Natural killer cell (primary cell): Measurements from ENCODE around the gene SYNGR1. TPM values are rescaled to one million over a fixed set of nuclear protein-coding genes. Genes with fewer than 3 reads are reported as not detected.
"Not testable (repeated sequence)": the region's sequence is repeated elsewhere in the genome, so short reads cannot be mapped to it uniquely, and the experiment has no call there.

Experiments used
- ATAC-seq, 3 donors: fragments of 150-1000 bp in 2 of 3; fragments of 200-7000 bp in 1 of 3; cut with Tn5 transposase; 1 replicate in 1 of 3; 2 replicates in 2 of 3; pipeline ENCODE4 v1.10.0; 2021; ENCODE audit warnings: mild to moderate bottlenecking in 2 of 3, moderate library complexity in 2 of 3
- DNase-seq, 2 donors: peaks; one replicate each; pipeline versions ENCODE4 v3.0.0 to v3.0.0-alpha.2; 2013 to 2021; ENCODE audit warnings: mixed read lengths in 1 of 2
- H3K27ac ChIP-seq: one replicate; pipeline ENCODE4 v1.5.1; 2013; ENCODE audit warnings: mild to moderate bottlenecking, low read length
- H3K27me3 ChIP-seq: one replicate; pipeline ENCODE4 v1.6.1; 2013; ENCODE audit warnings: low read length; ENCODE audit not compliant: control insufficient read depth, insufficient read depth
- H3K36me3 ChIP-seq: one replicate; pipeline ENCODE4 v1.6.1; 2013; ENCODE audit warnings: low read length; ENCODE audit not compliant: control insufficient read depth, insufficient read depth
- H3K4me1 ChIP-seq: one replicate; pipeline ENCODE4 v1.6.1; 2013; ENCODE audit warnings: low read length; ENCODE audit not compliant: control insufficient read depth, insufficient read depth
- H3K4me3 ChIP-seq: one replicate; pipeline ENCODE4 v1.5.1; 2013; ENCODE audit warnings: low read length
- H3K9me3 ChIP-seq: one replicate; pipeline ENCODE4 v1.6.1; 2013; ENCODE audit warnings: low read length; ENCODE audit not compliant: control insufficient read depth, insufficient read depth
- H3K27ac Mint-ChIP-seq, 2 donors: one replicate each; pipeline ENCODE4 v1.8.0; 2022; ENCODE audit warnings: mild to moderate bottlenecking in 2 of 2, mixed read lengths in 2 of 2, moderate library complexity in 1 of 2
- H3K27me3 Mint-ChIP-seq, 2 donors: one replicate each; pipeline ENCODE4 v1.8.0; 2022; ENCODE audit warnings: low read depth in 2 of 2, mixed read lengths in 2 of 2
- H3K36me3 Mint-ChIP-seq: one replicate; pipeline ENCODE4 v1.8.0; 2022; ENCODE audit warnings: mixed read lengths
- H3K4me1 Mint-ChIP-seq, 2 donors: one replicate each; pipeline ENCODE4 v1.8.0; 2022; ENCODE audit warnings: mixed read lengths in 2 of 2
- H3K4me3 Mint-ChIP-seq: one replicate; pipeline ENCODE4 v1.8.0; 2022; ENCODE audit warnings: mild to moderate bottlenecking, moderate library complexity, mixed read lengths
- H3K9me3 Mint-ChIP-seq, 2 donors: one replicate each; pipeline ENCODE4 v1.8.0; 2022; ENCODE audit warnings: mixed read lengths in 2 of 2
- WGBS: methylation state at CpG from one replicate; pipeline ENCODE4 v1.1.7; 2013; ENCODE audit warnings: missing lambda C conversion rate; ENCODE audit not compliant: insufficient coverage; 5-methylcytosine and 5-hydroxymethylcytosine counted together
- intact Hi-C: fragments of 100-400 bp; cut with micrococcal nuclease; formaldehyde crosslinking; loops from one replicate; pipeline ENCODE4 v1.14.2; 2022
- total RNA-seq, 4 donors: library from RNA; stranded (reverse); fragments of 120-200 nt in 1 of 4; gene quantifications; one replicate each; pipeline versions ENCODE4 v1.2.3 to v1.2.4, GENCODE V29; 2013 to 2022
- TF ChIP-seq, protein P1 (sequence below): fragments of 200-600 bp; IDR thresholded peaks from one replicate; pipeline ENCODE4 v1.8.0; 2022; ENCODE audit warnings: antibody characterized with exemption

SYNGR1 gene
- total RNA-seq, 3 donors from 2014 or later (not counting 1 experiment from before 2014, with no cell fraction given), result 30.3 to 35.7 (median 31.3) TPM

DNA sequence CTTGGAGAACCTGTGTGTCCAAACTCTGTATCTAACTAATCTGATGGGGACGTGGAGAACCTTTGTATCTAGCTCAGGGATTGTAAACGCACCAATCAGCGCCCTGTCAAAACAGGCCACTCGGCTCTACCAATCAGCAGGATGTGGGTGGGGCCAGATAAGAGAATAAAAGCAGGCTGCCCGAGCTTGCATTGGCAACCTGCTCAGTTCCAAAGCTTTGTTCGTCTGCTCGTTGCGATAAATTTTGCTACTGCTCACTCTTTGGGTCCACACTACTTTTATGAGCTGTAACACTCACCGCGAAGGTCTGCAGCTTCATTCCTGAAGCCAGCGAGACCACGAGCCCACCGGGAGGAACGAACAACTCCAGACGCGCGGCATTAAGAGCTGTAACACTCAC is 8.4 kb downstream of the SYNGR1 start:
- WGBS, result 88% methylated on average over 14 of the region's 17 CpGs

DNA sequence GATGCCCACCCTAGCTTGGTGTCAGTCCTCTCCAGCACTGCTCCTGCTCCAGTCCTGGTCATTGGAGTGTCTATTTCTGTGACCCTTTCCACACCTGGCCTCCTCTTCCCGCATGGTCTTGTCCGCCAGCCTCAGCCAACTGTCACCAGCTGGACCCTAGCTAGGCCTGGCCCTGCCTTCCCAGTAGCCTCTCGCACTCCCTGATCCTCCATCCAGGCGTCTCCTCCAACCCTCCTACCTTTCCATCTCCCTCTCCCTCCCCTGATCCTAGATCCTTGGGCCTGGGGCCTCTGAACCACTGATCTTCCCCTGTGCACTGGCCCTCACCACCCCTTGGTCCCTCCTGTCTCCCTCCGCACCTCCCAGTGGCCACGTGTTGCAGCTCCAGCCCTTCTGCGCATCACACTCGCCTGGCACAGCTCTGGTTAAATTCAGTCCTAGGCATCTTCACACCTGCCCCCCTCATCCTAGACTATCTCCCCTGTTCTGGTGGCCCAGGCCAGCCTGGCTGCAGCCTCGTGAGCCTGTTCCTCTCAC is 9.9 kb downstream of the SYNGR1 start:
- H3K4me3 Mint-ChIP-seq, result no peak overlapping the region
- ATAC-seq (no peak), DNase-seq (no peak)
- H3K27ac Mint-ChIP-seq, result no peak overlapping the region
- 86% methylated on average over 9 of the region's 9 CpGs for WGBS
- no peaks in the 10 kb centered on the region for H3K27me3 Mint-ChIP-seq
- H3K36me3 Mint-ChIP-seq, result no peaks in the 10 kb centered on the region
- Histone ChIP-seq H3K4me3 (no peak overlapping the region), H3K9me3 (no peaks in the 10 kb centered on the region), H3K4me1 (peaks cover 6% of the 10 kb centered on the region), H3K27ac (no peak overlapping the region), H3K36me3 (peaks cover 2% of the 10 kb centered on the region), H3K27me3 (no peaks in the 10 kb centered on the region)
- intact Hi-C loops, result no loop called here
- no peaks in the 10 kb centered on the region for H3K9me3 Mint-ChIP-seq
- peaks cover 6 to 32% of the 10 kb centered on the region in 2 donors for H3K4me1 Mint-ChIP-seq
- TF ChIP-seq, protein P1, sequence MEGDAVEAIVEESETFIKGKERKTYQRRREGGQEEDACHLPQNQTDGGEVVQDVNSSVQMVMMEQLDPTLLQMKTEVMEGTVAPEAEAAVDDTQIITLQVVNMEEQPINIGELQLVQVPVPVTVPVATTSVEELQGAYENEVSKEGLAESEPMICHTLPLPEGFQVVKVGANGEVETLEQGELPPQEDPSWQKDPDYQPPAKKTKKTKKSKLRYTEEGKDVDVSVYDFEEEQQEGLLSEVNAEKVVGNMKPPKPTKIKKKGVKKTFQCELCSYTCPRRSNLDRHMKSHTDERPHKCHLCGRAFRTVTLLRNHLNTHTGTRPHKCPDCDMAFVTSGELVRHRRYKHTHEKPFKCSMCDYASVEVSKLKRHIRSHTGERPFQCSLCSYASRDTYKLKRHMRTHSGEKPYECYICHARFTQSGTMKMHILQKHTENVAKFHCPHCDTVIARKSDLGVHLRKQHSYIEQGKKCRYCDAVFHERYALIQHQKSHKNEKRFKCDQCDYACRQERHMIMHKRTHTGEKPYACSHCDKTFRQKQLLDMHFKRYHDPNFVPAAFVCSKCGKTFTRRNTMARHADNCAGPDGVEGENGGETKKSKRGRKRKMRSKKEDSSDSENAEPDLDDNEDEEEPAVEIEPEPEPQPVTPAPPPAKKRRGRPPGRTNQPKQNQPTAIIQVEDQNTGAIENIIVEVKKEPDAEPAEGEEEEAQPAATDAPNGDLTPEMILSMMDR, result no peak

More for the DNA sequence above, 8.4 kb downstream of the SYNGR1 start:
- H3K9me3 ChIP-seq, H3K36me3 ChIP-seq, H3K27me3 Mint-ChIP-seq, ATAC-seq, H3K27ac ChIP-seq, intact Hi-C loops, H3K36me3 Mint-ChIP-seq, H3K27me3 ChIP-seq, H3K4me3 ChIP-seq, H3K27ac Mint-ChIP-seq, DNase-seq, H3K4me3 Mint-ChIP-seq, H3K9me3 Mint-ChIP-seq: not testable (repeated sequence)
- peaks cover 19% of the 10 kb centered on the region for H3K4me1 ChIP-seq
- peaks cover 2 to 25% of the 10 kb centered on the region in 2 donors for H3K4me1 Mint-ChIP-seq

DNA sequence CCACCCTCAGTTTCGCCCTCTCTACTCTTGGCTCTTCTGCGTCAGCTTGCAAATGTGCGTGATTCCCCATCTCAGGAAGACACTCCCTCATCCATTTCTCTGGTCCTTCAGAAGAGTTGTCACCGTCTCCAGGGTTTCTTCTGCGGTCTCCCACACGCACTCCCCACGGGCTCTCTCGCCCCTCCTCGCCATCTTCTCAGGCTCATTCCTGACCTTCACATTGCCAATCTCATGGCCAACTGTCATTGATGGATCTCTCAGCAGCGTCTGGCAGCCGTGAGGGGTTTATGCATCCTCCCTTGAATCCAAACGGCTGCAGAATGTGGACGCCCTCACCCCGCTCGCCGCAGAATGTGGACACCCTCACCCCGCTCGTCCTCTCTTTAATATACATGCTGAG is 10.5 kb downstream of the SYNGR1 start:
- H3K27ac Mint-ChIP-seq, result no peak overlapping the region
- ATAC-seq (no peak), DNase-seq (no peak)
- H3K27me3 ChIP-seq, result no peaks in the 10 kb centered on the region
- intact Hi-C loops, result no loop called here
- H3K36me3 Mint-ChIP-seq, result no peaks in the 10 kb centered on the region
- TF ChIP-seq, protein P1, result no peak
- no peak overlapping the region for H3K27ac ChIP-seq
- no peaks in the 10 kb centered on the region for H3K9me3 ChIP-seq
- peaks cover 6 to 35% of the 10 kb centered on the region in 2 donors for H3K4me1 Mint-ChIP-seq
- no peak overlapping the region for H3K4me3 ChIP-seq
- peaks cover 2% of the 10 kb centered on the region for H3K36me3 ChIP-seq
- H3K4me1 ChIP-seq, result peaks cover 5% of the 10 kb centered on the region
- no peaks in the 10 kb centered on the region for H3K27me3 Mint-ChIP-seq
- no peaks in the 10 kb centered on the region for H3K9me3 Mint-ChIP-seq
- no peak overlapping the region for H3K4me3 Mint-ChIP-seq
- WGBS, result 93% methylated on average over 18 of the region's 18 CpGs

DNA sequence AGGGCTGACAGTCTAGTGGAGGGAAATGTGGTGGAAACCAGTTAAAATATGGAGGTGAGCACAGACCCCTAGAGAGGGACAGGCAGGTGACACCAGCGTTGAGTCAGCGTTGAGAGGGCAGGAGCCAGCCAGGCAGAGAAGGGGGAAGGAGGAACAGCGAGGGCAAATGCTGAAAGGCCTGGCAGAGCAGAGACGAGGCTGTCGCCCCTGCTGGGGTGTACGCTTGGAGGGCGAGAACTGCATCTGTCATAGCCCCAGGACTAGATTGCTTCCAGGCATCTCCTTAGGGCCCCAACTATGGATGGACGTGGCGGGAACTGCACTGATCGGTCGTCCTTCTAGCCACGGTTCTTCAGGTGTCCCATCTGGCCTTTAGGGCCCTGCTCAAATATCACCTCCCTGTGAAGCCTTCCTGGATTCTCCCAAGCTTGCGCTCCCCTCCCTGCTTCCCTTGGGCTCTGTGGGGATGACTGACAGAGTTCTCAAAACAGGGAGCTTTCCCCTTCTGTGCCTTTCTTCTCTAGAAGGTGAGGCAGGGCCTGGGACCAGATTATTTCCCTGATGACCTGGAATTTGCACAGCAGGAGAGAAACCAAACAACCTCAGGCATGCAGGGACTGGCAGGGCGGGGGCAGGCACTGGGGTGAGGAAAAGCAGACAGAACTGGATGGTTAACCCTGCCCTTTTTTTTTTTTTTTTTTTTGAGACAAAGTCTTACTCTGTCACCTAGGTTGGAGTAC is 11.1 kb downstream of the SYNGR1 start:
- H3K27me3 ChIP-seq, result no peaks in the 10 kb centered on the region
- intact Hi-C loops, result no loop called here
- 73% methylated on average over 14 of the region's 14 CpGs for WGBS
- no peak overlapping the region for H3K27ac ChIP-seq
- Mint-ChIP-seq H3K27ac (no peak overlapping the region), H3K36me3 (no peaks in the 10 kb centered on the region), H3K27me3 (no peaks in the 10 kb centered on the region), H3K9me3 (no peaks in the 10 kb centered on the region), H3K4me1 (peaks cover 6 to 35% of the 10 kb centered on the region in 2 donors), H3K4me3 (no peak overlapping the region)
- H3K4me3 ChIP-seq, result no peak overlapping the region
- DNase-seq (no peak), ATAC-seq (no peak)
- H3K9me3 ChIP-seq, result no peaks in the 10 kb centered on the region
- TF ChIP-seq, protein P1, result no peak
- H3K36me3 ChIP-seq, result peaks cover 2% of the 10 kb centered on the region
- H3K4me1 ChIP-seq, result peaks cover 5% of the 10 kb centered on the region
